GM18499 (cell line): ENCODE results near the gene FAM83G.

ENCODE experiments used
- ATAC-seq: cut with Tn5 transposase; IDR thresholded peaks from one replicate; pipeline ENCODE4 v1.9.1; 2021; ENCODE audit warnings: moderate number of reproducible peaks; ENCODE audit not compliant: insufficient read depth, unreplicated experiment

Gene FAM83G

DNA sequence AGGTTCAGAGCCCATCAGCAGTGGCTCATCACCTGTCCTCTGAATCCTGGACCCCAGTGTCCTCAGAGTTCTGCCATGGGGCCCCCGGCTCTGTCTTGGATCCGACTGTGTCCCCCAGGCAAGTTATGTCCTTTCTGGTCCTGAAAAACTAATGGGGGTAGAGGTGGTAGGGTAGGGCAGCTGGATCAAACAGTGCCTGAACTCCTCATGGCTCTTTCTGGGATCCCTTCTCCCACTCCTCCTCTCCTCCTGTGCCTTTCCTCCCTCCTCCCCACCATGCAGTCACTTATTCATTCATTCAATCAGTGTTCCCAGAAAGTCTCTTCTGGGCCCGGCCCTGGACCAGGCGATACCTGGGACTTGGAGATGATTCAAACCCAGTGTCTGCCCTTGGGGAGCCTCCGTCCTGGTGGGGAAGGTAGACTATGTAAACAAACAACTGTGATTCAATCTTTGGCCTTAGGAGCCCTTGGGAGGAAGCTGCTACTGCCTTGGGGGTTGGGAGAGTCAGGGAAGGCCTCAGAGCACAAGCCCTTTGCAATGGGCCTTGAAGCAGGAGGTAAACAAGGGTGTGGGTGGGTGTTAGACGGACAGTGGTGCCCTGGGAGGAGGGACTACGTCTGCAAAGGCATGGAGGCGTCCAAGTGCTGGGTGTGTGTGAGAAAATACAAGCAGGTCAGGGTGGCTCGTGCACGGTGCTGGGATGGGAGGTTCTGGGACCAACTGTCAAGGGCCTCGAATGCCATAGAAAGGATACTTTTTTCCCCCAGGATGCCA lies 6.4 kb upstream of the FAM83G start:
- no peak for ATAC-seq

DNA sequence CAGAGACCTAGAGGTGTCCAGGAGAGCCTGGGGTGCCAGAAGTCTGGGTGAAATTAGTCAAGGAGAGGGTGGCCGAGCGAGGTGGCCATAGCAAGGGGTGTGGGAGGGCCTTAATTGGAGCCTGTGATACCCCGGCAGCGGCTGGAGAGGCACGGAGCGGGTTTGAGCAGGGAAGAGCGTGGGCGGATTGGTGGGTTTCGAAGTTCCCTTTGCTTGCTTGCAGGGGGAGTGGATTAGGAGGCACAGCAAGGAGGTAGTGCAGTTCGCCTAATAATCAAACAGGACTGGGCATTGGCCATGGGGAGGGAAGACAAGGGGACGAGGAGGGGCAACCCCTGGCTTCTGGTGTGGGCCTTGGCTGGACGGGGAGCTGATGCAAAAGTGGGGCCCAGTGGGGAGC lies 5.4 kb upstream of the FAM83G start:
- no peak for ATAC-seq

DNA sequence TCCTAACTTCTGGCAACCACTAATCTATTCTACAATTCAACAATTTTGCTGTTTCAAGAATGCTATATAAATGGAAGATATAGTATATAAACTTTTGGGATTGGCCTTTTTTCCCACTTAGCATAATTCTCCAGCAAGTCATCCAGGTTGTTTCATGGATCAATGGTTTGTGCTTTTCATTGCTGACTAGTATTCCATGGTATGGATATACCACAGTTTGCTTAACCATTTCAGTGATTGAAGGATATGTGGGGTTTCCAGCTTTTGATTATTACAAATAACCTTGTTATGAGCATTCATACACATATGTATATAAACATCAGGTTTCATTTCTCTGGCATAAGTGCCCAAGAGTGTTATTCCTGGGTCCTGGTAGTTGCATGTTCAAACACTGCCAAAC lies 2.1 kb upstream of the FAM83G start:
- no peak for ATAC-seq

DNA sequence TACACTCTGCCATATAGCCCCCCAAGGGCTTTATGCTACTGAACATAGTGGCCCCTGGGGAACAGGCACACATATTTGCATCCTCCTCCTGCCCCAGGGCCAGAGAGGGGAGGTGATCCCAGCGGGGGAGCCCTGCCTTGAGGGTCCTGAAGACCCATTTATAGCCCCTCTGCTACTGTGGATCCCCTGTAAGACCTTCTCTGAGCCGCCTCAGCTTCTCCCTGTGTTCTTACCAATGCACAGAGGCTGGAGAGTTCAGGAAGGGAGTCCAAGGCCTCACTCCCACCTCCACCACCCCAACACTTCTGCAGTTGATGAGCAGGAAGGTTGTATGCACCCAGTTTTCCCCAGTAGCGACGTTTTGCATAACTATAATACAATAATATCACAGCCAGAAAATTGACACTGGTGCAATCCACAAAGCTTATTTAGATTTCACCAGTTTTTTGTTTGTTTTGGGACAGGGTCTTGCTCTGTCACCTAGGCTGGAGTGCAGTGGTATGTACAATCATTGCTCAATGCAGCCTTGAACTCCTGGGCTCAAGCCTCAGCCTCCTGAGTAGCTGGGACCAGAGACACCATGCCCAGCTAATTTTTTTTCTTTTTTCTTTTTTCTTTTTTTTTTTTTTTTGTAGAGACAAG lies 1.3 kb upstream of the FAM83G start:
- no peak for ATAC-seq

DNA sequence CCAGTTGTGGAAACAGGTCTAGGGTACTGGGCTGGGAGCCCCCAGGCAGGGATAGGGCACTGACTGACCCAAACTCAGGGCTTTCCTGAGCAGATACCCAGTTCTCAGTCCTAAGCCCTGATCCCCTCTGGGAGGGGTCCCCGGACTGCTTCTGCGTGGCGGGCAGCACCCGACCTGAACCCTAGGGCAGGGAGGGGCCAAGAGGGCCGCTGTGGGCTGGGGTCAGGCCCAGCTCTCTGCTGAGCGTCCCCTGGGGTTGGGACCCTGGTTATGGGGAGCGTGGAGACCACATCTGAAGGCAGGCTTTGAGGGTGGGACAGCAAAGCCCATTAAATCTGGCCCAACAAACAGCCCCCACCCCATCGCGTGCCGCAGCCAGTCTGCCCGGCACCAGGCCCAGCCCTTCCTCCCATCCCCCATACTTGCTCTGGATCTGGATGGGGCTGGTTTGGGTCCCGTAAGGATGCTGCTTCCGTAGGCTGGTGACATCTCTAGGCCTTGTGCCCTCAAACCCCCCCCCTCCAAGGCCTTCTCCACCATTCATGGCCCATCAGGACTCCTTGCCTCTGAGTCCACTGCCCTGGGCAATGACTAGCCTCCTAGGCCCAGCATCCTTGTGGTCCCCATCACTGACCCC lies 691 bp upstream of the FAM83G start:
- no peak for ATAC-seq

DNA sequence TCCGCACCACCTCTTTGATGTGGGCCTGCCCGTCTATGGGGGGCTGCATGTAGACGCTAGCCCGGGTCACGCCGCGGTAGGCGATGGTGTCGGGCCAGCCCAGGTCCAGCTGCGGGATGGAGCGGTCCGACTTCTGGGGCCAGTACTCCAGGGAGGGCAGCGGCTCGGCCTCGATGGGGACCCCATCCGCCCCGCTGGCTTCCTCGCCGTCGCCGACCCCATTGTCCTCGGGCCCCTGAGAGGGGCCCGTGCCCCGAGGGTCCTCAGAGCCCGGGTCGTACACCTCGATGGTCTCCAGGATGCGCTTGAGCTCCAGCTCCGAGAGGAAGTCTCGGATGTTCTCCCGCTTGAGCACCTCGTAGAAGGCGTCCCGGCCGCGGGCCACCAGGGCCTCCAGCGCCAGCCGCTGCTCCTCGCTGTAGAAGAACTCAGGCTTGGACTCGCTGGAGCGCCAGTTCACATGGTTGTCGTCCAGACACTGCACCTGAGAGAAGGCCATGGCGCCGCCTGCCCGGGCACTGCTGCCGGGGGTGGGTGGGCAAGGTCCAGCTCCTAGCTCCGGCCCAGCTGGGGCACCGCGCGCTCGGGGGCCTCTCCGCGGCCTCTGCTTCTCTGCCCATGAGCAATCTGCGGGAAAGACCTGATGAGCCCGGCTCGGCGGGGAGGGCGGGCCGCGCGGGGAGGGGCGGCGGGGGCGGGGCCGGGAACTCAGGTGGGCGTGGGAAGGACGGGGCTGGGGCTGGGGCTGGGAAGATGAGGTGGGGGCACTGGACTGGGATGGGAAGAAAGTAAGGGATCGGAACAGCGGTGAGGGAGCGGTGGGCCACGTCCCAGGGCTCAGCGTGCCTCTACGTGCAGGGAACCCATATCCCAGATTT lies 782 bp downstream of the FAM83G start:
- ATAC-seq: no peak

DNA sequence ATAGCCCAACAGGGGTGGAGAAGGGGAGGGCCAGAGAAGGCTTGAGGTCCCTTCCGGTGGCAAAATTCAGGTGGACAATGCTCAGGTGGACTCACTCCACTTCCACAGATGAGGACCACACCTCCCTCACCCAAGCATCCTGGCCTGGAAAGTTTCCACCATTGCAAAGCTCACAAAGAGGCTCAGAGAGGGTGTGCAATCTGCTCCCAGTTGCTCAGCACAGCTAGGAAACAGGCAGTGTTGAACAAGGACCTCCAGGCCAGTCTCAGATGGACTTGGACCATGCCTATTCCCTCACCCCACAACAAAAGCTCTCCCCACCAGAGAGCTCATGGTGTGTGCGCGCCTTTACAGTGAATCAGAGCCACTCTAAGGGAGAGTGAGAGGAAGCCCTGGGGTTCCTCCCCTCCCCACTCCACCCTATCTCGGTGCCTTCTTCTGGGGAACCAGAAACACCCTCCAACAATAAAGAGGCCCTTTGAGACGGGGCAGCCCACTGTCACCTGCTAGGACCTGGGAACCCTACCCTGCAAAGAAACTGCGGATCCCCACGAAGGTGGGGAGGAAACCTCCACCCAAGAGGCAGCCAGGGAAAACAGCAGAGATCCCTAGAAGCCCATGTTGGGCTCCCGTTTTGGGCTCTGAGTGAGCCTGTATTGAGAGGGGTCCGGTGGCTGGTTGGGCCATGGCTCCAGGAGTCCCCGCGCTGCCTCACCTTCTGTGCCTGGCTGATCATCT lies 1.6 kb downstream of the FAM83G start:
- ATAC-seq: no peak

DNA sequence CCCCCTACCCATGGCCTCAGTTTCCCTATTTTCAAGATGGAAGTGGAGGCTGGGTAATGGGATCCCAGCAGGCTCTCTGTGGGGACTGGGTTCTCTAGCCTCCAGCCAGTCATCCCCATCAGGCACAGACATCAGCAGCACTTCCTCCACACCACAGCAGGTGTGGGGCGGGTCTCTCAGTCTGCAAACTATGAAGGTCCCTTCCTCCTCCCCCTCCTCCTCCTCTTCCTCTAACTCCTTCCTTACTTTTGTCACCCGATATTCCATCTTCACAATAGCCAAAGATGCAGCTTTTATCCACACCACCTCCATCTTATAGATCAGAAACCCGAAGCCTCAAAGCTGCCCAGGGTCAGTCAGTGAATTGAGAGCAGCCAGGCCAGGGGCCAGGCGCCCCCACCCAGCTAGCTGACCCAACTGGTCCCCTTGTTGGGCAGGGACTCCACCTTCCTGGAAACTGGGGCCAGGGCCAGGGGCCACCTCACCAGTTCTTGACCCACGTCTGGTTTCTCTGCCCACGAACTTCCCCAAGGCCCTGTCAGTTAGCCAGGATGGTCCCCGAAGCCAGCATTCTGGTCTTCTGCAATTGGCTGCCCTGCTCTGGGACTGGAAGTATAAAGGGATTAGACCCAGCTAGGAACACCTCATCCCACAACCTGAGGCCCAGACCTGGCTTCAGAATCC lies 2.5 kb downstream of the FAM83G start:
- no peak for ATAC-seq

DNA sequence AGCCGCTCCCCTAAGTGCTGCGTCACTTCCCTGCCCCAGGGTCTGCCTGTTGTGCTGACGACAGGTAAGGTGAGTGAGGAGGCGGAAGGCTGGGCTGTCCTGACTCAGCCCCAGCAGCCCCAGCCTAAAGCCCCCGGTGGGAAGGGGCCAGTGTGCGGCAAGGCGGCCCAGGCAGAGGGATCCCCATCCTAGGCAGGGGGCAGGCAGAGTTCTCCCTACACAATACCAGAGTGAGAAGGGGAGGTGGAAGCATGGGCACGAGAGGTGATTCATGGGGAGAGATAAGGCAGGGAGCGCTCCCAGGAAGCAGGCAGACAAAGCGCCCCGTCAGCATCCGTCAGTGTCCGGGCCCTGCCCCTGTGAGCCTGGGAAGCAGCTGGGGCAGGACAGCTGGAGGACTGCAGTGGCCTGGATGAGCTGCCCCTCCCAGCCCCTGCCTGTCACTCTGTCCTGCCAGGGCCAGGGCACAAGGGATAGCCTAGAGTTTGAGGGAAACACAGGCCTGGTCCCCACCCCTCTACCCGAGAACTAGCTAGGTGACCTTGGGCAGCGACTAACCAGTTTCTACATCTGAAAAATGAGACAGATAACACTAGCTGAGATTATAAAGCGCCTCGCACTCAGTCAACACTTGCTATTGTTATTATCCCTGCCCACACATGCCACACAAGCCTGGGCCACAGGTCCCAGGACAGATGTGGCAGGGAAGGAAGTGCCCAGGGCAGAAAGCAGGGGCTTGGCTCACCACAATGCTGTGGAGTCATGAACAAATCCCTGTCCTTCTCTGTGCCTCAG lies 3.8 kb downstream of the FAM83G start:
- ATAC-seq: no peak

DNA sequence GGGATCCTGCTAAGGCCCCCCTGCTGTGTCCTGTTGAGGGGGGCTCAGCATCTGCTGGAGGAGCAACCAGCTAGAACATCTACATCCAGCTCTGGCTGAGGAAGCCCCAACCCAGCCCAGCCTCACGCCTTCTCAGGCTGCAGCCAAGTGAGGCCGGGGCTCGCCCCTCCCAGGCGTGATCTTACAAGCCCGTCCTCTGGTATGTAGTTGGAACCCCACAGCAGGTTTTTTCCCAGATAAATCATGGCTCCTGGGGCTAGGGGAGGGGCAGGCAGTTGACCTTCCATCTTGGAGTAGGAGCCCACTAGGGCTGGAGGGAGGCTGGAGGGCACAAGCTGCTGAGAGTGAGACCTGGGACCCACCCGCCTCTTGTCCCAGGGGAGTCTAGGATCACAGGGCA lies 4.7 kb downstream of the FAM83G start:
- no peak for ATAC-seq

DNA sequence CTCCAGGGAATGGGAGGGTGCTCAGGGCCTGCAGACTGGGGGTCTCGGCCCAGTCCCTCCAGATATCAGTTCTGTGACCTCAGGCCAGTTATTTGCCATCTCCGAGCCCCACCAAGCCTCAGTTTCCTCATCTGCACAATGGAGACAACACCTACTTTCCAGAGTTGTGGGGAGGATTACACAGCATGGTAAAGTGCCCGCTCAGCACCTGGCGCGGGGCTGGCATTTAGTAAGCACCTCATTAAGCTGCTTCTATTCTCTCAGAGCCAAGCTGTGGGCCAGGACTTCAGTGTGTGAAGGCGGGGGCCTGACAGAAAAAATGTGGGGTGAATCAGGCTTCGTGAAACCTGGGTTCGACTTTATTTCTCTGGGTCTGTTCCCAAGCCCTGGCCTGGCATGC lies 5.2 kb downstream of the FAM83G start:
- ATAC-seq: no peak

DNA sequence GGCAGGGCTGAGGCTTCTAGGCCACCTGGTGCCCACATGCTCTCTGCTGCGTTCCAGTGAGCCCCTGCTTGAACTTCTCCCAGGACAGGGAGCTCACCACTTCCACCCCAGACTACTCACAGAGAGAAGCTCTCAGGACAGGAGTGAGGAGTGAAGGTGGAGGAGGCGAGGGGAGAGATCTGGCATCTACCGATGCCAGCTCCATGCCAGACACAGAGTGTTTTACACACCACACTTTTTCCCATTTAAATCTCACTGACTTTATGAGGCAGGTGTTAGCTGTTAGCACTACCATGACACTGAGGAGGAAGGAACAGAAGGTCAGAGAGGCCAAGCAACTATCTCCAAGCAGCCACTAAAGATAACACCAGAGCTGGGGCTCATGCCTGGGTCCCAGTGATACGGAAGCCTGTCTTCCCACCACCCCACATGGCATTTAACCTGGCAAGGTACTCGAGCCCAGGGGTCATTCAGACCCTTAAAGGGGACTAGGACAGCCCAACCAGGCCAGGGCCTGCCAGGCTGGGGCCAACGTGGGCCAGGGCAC lies 6.8 kb downstream of the FAM83G start:
- no peak for ATAC-seq

DNA sequence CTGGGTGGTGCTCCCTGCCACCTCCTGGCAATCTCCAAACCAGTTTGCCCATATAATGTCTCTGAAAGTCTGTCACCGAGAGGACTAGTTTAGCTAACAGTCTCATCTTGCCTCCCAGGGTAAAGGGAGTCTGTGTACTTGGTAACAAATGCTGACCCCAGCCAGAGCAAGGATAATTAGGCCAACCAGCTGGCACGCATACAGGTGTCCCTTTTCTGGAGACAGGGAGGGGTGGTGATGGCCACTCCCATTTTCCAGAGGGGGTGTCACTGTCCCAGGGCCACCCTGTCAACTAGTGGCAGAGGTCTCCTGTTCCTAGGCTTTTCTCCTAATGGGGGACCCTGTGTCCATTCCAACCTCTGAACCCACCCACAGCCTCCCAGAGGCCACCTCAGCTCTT lies 8.1 kb downstream of the FAM83G start:
- no peak for ATAC-seq

DNA sequence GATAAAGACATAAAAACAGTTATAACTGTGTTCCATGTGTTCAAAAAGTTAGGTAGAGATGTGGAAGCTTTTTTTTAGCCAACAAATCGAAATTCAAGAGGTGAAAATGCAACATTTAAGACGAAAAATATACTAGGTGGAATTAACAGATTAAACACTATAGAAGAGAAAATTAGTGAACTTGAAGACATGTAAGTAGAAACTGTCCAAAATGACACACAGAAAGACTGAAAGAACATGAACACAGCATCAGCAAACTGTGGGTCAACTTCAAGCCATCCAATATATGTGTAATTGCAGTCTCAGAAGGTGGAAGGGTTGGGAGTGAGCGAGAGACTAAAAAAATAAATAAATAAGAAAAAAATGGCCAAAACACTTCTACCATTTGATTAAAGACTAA lies 9.3 kb downstream of the FAM83G start:
- no peak for ATAC-seq

DNA sequence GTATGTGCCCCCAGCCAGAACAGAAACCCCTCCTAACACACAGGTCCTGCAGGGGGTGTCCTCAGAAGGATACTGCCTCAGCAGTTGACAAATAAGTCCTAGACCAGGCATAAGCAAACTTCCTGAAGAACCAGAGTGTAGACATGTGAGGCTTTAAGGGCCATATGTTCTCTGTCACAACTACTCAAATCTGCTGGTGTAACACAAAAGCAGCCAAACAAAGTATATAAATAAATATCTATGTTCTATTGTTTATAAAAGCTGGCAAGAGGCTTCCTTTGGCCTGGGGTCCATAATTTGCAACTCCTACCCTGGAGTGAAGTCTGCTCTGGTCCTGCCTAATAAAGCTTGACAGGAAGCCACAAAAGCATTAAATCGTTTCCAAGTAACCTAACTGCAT lies 9.9 kb downstream of the FAM83G start:
- no peak for ATAC-seq

DNA sequence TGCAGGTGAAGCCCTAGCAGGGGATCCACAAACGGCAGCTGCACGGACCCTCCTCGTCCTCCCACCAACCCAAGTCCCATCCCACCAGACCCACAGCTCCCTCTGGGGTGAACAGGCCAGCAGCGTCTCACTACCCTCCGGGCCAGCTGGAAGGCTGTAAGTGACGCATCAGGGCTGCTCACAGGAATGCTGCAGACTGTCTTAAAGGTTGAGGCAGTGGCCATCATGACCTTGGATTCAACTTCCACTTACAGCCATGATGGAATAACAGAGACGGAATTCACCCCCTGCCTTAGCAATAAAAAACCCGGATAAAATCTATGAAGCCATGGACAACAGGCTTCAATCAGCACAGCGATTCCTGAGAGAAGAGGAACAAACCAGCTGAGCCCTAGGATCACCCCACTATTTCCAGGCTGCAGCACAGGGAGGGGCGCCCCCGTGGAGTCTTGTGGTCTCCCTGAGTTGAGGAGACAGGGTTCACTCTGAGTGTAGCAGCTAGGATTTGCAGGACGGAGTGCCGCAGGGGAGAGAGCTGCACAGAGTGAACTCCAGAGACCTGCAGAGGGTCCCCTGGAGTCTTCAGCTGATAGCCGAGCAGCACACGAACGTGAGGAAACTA lies 10.5 kb downstream of the FAM83G start:
- no peak for ATAC-seq

DNA sequence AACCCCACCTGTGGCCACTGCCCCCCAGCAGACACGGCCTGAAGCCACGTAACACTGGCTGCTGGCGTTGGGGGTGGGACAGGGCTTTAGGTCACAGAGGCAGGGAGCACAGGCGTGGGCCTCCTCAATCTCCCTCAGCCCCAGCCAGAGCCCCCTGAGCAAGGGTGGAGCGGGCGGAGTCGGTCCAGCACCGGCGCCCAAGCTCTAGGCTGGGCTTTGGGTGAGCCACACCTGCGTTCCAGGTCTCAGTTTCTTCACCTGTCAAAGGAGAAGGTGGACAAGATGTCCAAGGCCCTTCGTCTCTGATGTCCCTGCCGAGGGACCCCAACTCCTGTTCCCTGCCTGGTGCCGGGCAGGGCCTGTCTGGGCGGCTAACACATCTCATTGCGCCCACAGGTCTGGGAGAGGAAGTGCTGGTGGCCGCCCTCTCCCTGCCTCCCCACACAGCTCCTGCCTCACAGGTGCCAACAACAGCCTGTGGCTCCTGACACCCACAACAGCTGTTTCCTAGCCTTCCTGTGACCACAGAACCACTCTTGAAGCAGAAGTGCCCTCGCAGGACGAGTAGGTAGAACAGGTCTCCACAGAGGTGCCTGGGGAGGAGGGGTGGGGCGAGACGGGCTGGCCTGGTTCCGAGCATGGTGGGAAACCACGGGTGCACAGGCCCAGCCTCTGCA lies 12.0 kb downstream of the FAM83G start:
- no peak for ATAC-seq
